ENCODE results near the gene SEC31B. TPM values are rescaled to one million over a fixed set of nuclear protein-coding genes. Genes with fewer than 3 reads are reported as not detected.

SEC31B gene
- total and polyA plus RNA-seq, 2 donors (not counting 3 experiments of a cell fraction or from before 2014, with no cell fraction given): 11.1 to 14.4 TPM

DNA sequence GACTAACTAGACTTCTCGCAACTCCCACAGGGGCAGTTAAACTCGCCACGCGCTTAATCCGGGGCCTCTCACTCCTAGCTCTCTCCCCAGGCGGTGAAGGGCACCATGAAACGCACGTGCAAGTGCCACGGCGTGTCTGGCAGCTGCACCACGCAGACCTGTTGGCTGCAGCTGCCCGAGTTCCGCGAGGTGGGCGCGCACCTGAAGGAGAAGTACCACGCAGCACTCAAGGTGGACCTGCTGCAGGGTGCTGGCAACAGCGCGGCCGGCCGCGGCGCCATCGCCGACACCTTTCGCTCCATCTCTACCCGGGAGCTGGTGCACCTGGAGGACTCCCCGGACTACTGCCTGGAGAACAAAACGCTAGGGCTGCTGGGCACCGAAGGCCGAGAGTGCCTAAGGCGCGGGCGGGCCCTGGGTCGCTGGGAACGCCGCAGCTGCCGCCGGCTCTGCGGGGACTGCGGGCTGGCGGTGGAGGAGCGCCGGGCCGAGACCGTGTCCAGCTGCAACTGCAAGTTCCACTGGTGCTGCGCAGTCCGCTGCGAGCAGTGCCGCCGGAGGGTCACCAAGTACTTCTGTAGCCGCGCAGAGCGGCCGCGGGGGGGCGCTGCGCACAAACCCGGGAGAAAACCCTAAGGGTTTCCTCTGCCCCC, 37.4 kb downstream of the SEC31B start:
- Histone ChIP-seq H2AFZ (ENCODE audit: low read depth, low read length) (peak overlapping the region; percentile 73), H3K27me3 (ENCODE audit: control insufficient read depth in 2 of 2, insufficient read depth in 2 of 2, low read length in 2 of 2) (peaks cover 35 to 40% of the 10 kb centered on the region in 2 experiments), H3K4me2 (ENCODE audit: insufficient read depth, low read length) (peak overlapping the region; percentile 90), H4K20me1 (replicated peaks; ENCODE audit: control insufficient read depth, extremely low read depth, insufficient read depth, low read length) (no peaks in the 10 kb centered on the region), H3K9me3 (replicated peaks; ENCODE audit: control insufficient read depth, insufficient read depth, low read length) (no peaks in the 10 kb centered on the region), H3K36me3 (ENCODE audit: control insufficient read depth in 2 of 2, extremely low read depth in 1 of 2, insufficient read depth in 2 of 2, low read length in 2 of 2) (no peaks in the 10 kb centered on the region), H3K9ac (replicated peaks; ENCODE audit: extremely low read depth, insufficient read depth, low read length) (no peak overlapping the region), H3K79me2 (ENCODE audit: control insufficient read depth, insufficient read depth, low read length) (no peaks in the 10 kb centered on the region), H3K4me3 (replicated peaks in 1 of 3; ENCODE audit: insufficient read depth in 1 of 3, low read depth in 1 of 3, low read length in 3 of 3) (peak overlapping the region; percentile 13 to 48 (median 26)), H3K4me1 (ENCODE audit: control insufficient read depth, extremely low read depth, insufficient read depth, low read length) (peaks cover 12% of the 10 kb centered on the region), H3K27ac (ENCODE audit: insufficient read depth, low read depth, low read length) (no peak overlapping the region), H3K9me1 (replicated peaks; ENCODE audit: control insufficient read depth, extremely low read depth, insufficient read depth, low read length) (no peaks in the 10 kb centered on the region)
- dilution Hi-C loops (cut with MboI; ENCODE audit: extremely low pct_ligation_motif_present, low sequenced_read_pairs) (no loop called here), intact Hi-C loops (cut with micrococcal nuclease) (loop anchor here (1.0 to 2.0 kb wide), 3 partner anchors 26 to 48 kb away; partner anchors contain the start of gene SEC31B)
- ChIA-PET POLR2A (no interaction called here), CTCF (interaction anchor here (0.7 to 6.8 kb wide), 31 partner anchors 9 to 414 kb away, joined by 3 to 78 read pairs (median 4); partner anchors contain the start of genes HIF1AN and WNT8B)
- BruUV-seq (replicated peaks): no TSS peak
- DNase-seq (ENCODE audit: low read depth, low spot score) (peak; percentile 78), FAIRE-seq (peak; percentile 85)
- TF ChIP-seq, protein P1, sequence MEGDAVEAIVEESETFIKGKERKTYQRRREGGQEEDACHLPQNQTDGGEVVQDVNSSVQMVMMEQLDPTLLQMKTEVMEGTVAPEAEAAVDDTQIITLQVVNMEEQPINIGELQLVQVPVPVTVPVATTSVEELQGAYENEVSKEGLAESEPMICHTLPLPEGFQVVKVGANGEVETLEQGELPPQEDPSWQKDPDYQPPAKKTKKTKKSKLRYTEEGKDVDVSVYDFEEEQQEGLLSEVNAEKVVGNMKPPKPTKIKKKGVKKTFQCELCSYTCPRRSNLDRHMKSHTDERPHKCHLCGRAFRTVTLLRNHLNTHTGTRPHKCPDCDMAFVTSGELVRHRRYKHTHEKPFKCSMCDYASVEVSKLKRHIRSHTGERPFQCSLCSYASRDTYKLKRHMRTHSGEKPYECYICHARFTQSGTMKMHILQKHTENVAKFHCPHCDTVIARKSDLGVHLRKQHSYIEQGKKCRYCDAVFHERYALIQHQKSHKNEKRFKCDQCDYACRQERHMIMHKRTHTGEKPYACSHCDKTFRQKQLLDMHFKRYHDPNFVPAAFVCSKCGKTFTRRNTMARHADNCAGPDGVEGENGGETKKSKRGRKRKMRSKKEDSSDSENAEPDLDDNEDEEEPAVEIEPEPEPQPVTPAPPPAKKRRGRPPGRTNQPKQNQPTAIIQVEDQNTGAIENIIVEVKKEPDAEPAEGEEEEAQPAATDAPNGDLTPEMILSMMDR (IDR thresholded peaks at IDR 0.05; ENCODE audit: extremely low read depth in 1 of 2, insufficient read depth in 1 of 2, low read depth in 1 of 2, low read length in 2 of 2): peak; percentile 95 to 97
- no peak for TF ChIP-seq MYC (IDR thresholded peaks at IDR 0.05; ENCODE audit: low read depth, low read length)
- TF ChIP-seq, protein P2, sequence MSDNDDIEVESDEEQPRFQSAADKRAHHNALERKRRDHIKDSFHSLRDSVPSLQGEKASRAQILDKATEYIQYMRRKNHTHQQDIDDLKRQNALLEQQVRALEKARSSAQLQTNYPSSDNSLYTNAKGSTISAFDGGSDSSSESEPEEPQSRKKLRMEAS (IDR thresholded peaks at IDR 0.05; ENCODE audit: insufficient read depth, insufficient read length): peak; percentile 37

All from endothelial cell of umbilical vein (primary cell).